OCI-LY3 (cell line): ENCODE data around the gene RNU6-1.

Experiments
- EZH2phosphoT487 ChIP-seq: fragments of 200-600 bp; shearing (Covaris generic); IDR thresholded peaks from 2 replicates; pipeline ENCODE4 v1.6.1; 2018; ENCODE audit warnings: antibody characterized with exemption, mixed run types, low read depth
- TF ChIP-seq, protein P1 (sequence below): fragments of 200-600, 300-600 bp; sonication (generic); IDR thresholded peaks from 2 replicates; pipeline ENCODE4 v1.5.1; 2014; ENCODE audit warnings: antibody characterized with exemption, low read length, low read depth

DNA sequence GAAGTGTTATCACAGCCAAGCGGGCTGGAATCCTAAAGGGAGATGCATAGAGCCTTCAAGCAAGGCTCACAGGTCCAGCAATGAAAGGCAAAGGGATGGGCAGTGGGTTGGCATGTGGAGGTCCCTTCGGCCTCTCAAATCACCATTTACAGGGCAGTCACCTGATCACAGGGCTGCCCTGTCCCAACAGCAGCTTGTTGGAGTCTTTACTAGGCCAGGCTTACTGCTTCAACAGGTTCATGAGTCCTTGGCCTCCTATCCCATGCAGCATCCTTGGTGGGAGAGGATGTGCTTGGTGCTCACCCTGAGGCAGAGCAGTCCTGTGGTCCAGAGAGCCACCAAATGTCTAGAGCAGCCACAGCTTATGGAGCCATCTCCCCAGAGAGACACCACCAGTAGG, 38.7 kb downstream of the RNU6-1 start:
- TF ChIP-seq, protein P1, sequence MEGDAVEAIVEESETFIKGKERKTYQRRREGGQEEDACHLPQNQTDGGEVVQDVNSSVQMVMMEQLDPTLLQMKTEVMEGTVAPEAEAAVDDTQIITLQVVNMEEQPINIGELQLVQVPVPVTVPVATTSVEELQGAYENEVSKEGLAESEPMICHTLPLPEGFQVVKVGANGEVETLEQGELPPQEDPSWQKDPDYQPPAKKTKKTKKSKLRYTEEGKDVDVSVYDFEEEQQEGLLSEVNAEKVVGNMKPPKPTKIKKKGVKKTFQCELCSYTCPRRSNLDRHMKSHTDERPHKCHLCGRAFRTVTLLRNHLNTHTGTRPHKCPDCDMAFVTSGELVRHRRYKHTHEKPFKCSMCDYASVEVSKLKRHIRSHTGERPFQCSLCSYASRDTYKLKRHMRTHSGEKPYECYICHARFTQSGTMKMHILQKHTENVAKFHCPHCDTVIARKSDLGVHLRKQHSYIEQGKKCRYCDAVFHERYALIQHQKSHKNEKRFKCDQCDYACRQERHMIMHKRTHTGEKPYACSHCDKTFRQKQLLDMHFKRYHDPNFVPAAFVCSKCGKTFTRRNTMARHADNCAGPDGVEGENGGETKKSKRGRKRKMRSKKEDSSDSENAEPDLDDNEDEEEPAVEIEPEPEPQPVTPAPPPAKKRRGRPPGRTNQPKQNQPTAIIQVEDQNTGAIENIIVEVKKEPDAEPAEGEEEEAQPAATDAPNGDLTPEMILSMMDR = no peak
- TF ChIP-seq EZH2phosphoT487 = no peak
